Kidney (tissue), 14 donors: ENCODE measurements around the gene IHH. TPM values are rescaled to one million over a fixed set of nuclear protein-coding genes. Genes with fewer than 3 reads are reported as not detected.

ENCODE experiments used
- DNase-seq, 5 donors: peaks; one replicate each; pipeline ENCODE4 v3.0.0-alpha.2; 2013 to 2020
- FAIRE-seq: peaks from 2 replicates; lab custom pipeline; 2012; peaks lifted over from hg19 to GRCh38; lab: Jason Lieb, UNC
- H3K27ac ChIP-seq, 2 donors: one replicate each; pipeline ENCODE4 v1.7.0; 2013; ENCODE audit warnings: low read depth in 2 of 2, low read length in 2 of 2, inconsistent platforms in 1 of 2
- H3K27me3 ChIP-seq: one replicate; pipeline ENCODE4 v1.7.1; 2013; ENCODE audit warnings: low read length, inconsistent platforms; ENCODE audit not compliant: control insufficient read depth, insufficient read depth
- H3K36me3 ChIP-seq, 3 donors: one replicate each; pipeline versions ENCODE4 v1.7.0 to v1.7.1; 2013; ENCODE audit warnings: low read length in 3 of 3, control low read depth in 1 of 3, inconsistent platforms in 1 of 3; ENCODE audit not compliant: insufficient read depth in 3 of 3, control insufficient read depth in 2 of 3
- H3K4me1 ChIP-seq, 3 donors: one replicate each; pipeline versions ENCODE4 v1.7.0 to v1.7.1; 2013; ENCODE audit warnings: low read length in 3 of 3, inconsistent platforms in 1 of 3, low read depth in 1 of 3; ENCODE audit not compliant: control insufficient read depth in 2 of 3, insufficient read depth in 2 of 3
- H3K4me3 ChIP-seq, 3 donors: one replicate each; pipeline versions ENCODE4 v1.7.0 to v1.8.1; 2013; ENCODE audit warnings: low read length in 3 of 3, control low read depth in 1 of 3, inconsistent platforms in 1 of 3
- H3K9ac ChIP-seq, 3 donors: one replicate each; pipeline versions ENCODE4 v1.7.0 to v1.7.1; 2013; ENCODE audit warnings: low read length in 3 of 3, control low read depth in 1 of 3, inconsistent platforms in 1 of 3
- H3K9me3 ChIP-seq, 3 donors: one replicate each; pipeline versions ENCODE4 v1.7.0 to v1.7.1; 2013; ENCODE audit warnings: low read length in 3 of 3, control low read depth in 1 of 3, inconsistent platforms in 1 of 3; ENCODE audit not compliant: control insufficient read depth in 2 of 3, insufficient read depth in 1 of 3
- CTCF ChIP-seq: IDR thresholded peaks from 3 replicates; pipeline ENCODE4 v1.5.1; 2012; ENCODE audit warnings: mild to moderate bottlenecking, moderate library complexity, borderline replicate concordance; ENCODE audit not compliant: insufficient read depth; ENCODE audit errors: extremely low read depth
- intact Hi-C: fragments of 100-400 bp; cut with DNase I; formaldehyde crosslinking; loops from one replicate; pipeline ENCODE4 v1.11.1; 2022
- polyA plus RNA-seq: library from polyadenylated mRNA; stranded (reverse); fragments of 350-450 nt; fragmentation: Illumina TruSeq; extraction: RNeasy Lipid Tissue Mini Kit (QIAGEN cat#74804); gene quantifications from one replicate; pipeline ENCODE4 v1.2.3, GENCODE V29; 2014; ENCODE audit warnings: low read depth, low replicate concordance; ENCODE audit not compliant: insufficient read depth
- total RNA-seq: library from RNA; stranded (reverse); fragmentation: NEBNext Ultra II Directional; extraction: Animal tissue kit (Norgen Biotek cat#: 25700); gene quantifications from one replicate; pipeline ENCODE4 v1.2.1, GENCODE V29; 2021
- donor health status: control.
- donor health status: control.
- donor health status: control.
- donor health status: control.
- donor health status: control.
- donor health status: DM: yes; HTN: yes; CAD: no.
- donor health status: Normal renal cell carcinoma (clear cell type).

IHH gene
- total and polyA plus RNA-seq, 2 donors from 2014 or later: 0.88 to 3.1 TPM

- Histone ChIP-seq H3K4me3 (no peak overlapping the region), H3K9ac (no peak overlapping the region), H3K4me1 (peaks cover 0 to 4% (median 0%) of the 10 kb centered on the region in 3 donors), H3K36me3 (no peaks in the 10 kb centered on the region), H3K27me3 (no peaks in the 10 kb centered on the region), H3K27ac (no peak overlapping the region), H3K9me3 (no peaks in the 10 kb centered on the region)
- FAIRE-seq: no peak
- TF ChIP-seq CTCF: no peak
- no peak for DNase-seq
- intact Hi-C loops: no loop called here
These were observed 45.5 kb upstream of the IHH start for GRCh38 chr2:219106251-219106650.

- FAIRE-seq (no peak), DNase-seq (peak in 1 of 5 donors; percentile 32)
- H3K36me3 ChIP-seq: peaks cover 0 to under 1% (median 0%) of the 10 kb centered on the region in 3 donors
- H3K27me3 ChIP-seq: no peaks in the 10 kb centered on the region
- H3K9ac ChIP-seq: no peak overlapping the region
- intact Hi-C loops: no loop called here
- H3K9me3 ChIP-seq: no peaks in the 10 kb centered on the region
- peak; percentile 67 for TF ChIP-seq CTCF
- H3K4me3 ChIP-seq: no peak overlapping the region
- H3K27ac ChIP-seq: no peak overlapping the region
- no peaks in the 10 kb centered on the region for H3K4me1 ChIP-seq
These were observed 43.6 kb upstream of the IHH start for GRCh38 chr2:219104107-219105035.

- intact Hi-C loops: no loop called here
- Histone ChIP-seq H3K27ac (no peak overlapping the region), H3K4me3 (no peak overlapping the region), H3K9ac (no peak overlapping the region), H3K4me1 (no peaks in the 10 kb centered on the region), H3K9me3 (no peaks in the 10 kb centered on the region), H3K36me3 (peaks cover 0 to 4% (median 2%) of the 10 kb centered on the region in 3 donors), H3K27me3 (no peaks in the 10 kb centered on the region)
- no peak for TF ChIP-seq CTCF
- DNase-seq (no peak), FAIRE-seq (no peak)
These were observed 38.6 kb upstream of the IHH start for GRCh38 chr2:219099329-219099728.
